ENCODE results near the gene MUC5B.
"Not testable (repeated sequence)": the region's sequence is repeated elsewhere in the genome, so short reads cannot be mapped to it uniquely, and the experiment has no call there.

Gene MUC5B, protein sequence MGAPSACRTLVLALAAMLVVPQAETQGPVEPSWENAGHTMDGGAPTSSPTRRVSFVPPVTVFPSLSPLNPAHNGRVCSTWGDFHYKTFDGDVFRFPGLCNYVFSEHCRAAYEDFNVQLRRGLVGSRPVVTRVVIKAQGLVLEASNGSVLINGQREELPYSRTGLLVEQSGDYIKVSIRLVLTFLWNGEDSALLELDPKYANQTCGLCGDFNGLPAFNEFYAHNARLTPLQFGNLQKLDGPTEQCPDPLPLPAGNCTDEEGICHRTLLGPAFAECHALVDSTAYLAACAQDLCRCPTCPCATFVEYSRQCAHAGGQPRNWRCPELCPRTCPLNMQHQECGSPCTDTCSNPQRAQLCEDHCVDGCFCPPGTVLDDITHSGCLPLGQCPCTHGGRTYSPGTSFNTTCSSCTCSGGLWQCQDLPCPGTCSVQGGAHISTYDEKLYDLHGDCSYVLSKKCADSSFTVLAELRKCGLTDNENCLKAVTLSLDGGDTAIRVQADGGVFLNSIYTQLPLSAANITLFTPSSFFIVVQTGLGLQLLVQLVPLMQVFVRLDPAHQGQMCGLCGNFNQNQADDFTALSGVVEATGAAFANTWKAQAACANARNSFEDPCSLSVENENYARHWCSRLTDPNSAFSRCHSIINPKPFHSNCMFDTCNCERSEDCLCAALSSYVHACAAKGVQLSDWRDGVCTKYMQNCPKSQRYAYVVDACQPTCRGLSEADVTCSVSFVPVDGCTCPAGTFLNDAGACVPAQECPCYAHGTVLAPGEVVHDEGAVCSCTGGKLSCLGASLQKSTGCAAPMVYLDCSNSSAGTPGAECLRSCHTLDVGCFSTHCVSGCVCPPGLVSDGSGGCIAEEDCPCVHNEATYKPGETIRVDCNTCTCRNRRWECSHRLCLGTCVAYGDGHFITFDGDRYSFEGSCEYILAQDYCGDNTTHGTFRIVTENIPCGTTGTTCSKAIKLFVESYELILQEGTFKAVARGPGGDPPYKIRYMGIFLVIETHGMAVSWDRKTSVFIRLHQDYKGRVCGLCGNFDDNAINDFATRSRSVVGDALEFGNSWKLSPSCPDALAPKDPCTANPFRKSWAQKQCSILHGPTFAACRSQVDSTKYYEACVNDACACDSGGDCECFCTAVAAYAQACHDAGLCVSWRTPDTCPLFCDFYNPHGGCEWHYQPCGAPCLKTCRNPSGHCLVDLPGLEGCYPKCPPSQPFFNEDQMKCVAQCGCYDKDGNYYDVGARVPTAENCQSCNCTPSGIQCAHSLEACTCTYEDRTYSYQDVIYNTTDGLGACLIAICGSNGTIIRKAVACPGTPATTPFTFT (N-terminal part only)

DNA sequence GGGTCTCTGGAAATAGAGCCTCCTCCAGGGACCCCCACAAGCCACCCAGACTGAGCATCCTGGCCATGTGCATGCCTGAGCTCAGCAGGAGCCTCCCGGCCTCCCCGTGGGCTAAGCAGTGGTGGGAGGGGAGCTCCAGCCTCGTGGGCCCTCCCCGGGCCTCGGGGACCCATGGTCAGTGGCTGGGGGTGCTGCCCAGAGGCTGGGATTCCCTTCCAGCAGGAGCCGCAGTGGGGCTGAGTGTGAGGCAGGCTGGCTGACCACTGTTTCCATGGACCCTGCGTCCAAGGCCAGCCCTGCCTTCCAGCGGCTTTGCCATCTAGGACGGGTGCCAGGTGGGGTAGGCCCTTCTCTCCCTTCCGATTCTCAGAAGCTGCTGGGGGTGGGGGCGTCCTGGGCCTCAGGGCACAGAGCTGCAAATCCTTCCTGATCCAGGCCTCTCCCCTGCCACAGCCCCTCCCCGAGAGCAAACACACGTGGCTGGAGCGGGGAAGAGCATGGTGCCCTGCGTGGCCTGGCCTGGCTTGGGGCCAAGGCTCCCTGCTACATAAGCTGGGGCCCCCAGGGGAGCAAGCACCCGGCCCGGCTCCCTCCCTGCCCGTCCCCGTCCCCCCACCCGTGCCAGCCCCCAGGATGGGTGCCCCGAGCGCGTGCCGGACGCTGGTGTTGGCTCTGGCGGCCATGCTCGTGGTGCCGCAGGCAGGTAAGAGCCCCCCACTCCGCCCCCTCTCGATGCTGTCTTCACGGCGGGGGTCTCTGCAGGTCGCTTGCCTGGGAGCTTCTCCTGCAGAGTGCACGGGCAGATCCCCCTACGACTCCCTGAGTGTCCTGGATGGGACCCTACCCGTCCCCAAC is at the start of gene MUC5B:
Gene MUC5B (plus strand): TSS at position 576 of the 855 bp plus-strand sequence. CDS start 58 bp downstream, at position 634.
- H3K27ac ChIP-seq, result no peak within 1 kb of the TSS

DNA sequence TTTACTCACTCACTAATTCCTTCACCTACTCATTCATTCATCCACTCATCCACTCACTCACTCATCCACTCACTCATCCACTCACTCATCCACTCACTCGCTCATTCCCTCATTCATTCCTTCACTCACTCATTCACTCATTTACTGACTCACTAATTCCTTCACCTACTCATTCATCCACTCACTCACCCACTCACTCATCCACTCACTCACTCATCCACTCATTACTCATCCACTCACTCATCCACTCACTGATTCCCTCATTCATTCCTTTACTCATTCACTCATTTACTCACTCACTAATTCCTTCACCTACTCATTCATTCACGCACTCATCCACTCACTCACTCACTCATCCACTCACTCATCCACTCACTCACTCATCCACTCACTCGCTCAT is 49.5 kb upstream of the MUC5B start:
- not testable (repeated sequence) for H3K36me3 ChIP-seq, H3K4me2 ChIP-seq, H4K20me1 ChIP-seq, H3K27ac ChIP-seq, H3K4me3 ChIP-seq, H3K27me3 ChIP-seq, H3K9ac ChIP-seq, H3K4me1 ChIP-seq
- H3K9me3 ChIP-seq, result peaks cover 35% of the 10 kb centered on the region

More for the DNA sequence above, at the start of gene MUC5B:
- H3K9ac ChIP-seq, result no peak within 1 kb of the TSS
- no peaks in the 10 kb centered on the region for H4K20me1 ChIP-seq
- H3K4me1 ChIP-seq, result peaks cover 6% of the 10 kb centered on the region; the same call in 1 of the 2 replicates
- H3K9me3 ChIP-seq, result no peaks in the 10 kb centered on the region
- TF ChIP-seq Cebpa-rat (IDR thresholded peaks at IDR 0.05), result no peak
- H3K27me3 ChIP-seq, result peaks cover 37% of the 10 kb centered on the region
- H3K4me2 ChIP-seq, result no peak within 1 kb of the TSS
- H3K36me3 ChIP-seq, result no peaks in the 10 kb centered on the region
- H3K4me3 ChIP-seq, result no peak within 1 kb of the TSS

DNA sequence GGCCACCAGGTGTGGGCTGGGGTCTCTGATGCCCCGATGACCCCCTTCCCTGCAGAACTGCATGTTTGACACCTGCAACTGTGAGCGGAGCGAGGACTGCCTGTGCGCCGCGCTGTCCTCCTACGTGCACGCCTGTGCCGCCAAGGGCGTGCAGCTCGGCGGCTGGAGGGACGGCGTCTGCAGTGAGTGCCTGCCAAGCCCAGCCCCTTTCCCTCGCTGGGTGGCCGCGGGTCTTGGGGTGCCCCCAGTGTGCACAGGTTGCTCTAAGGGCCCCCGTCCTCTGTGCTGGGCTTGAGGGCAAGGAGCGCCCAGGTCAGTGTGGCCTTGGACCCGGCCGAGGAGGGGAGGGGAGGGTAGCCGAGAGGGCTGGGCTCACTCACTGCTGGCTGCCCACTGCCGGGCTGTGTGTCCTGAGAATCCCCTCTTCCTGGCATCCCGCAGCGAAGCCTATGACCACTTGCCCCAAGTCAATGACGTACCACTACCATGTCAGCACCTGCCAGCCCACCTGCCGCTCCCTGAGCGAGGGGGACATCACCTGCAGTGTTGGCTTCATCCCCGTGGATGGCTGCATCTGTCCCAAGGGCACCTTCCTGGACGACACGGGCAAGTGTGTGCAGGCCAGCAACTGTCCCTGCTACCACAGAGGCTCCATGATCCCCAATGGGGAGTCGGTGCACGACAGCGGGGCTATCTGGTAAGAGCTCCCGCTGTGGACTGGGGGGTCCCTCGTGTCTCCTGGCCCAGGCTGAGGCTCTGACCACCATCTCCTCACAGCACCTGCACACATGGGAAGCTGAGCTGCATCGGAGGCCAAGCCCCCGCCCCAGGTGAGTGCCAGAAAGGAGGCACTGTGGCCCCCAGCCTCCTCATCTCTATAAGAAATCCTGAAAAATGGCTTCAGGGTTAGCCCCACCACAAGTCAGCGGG is 48.2 kb upstream of the MUC5B start:
- Histone ChIP-seq H3K9ac (no peak overlapping the region), H3K27ac (no peak overlapping the region), H3K4me3 (no peak overlapping the region), H3K36me3 (no peaks in the 10 kb centered on the region), H3K4me2 (no peak overlapping the region), H3K4me1 (no peaks in the 10 kb centered on the region), H4K20me1 (no peaks in the 10 kb centered on the region), H3K9me3 (peaks cover 35% of the 10 kb centered on the region), H3K27me3 (no peaks in the 10 kb centered on the region)
- no peak for TF ChIP-seq Cebpa-rat (IDR thresholded peaks at IDR 0.05)

DNA sequence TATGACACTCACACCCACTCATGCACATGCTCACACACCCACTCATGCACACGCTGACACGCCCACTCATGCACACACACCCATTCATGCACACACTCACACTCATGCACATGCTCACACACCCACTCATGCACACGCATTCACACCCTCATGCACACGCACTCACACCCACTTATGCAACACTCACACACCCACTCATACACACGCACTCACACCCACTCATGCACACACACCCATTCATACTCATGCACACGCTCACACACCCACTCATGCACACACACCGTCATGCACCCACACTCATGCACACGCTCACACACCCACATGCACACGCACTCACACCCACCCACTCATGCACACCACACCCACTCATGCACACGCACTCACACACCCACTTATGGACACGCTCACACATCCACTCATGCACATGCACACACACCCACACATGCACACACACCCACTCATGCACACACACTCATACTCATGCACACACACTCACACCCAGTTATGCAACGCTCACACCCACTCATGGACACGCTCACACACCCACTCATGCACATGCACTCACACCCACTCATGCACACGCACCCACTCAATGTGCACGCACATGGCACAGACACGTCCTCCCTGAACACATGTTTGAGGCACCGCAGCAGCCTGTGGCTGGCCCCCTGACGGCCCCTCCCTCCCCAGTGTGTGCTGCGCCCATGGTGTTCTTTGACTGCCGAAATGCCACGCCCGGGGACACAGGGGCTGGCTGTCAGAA is 47.2 kb upstream of the MUC5B start:
- TF ChIP-seq Cebpa-rat (IDR thresholded peaks at IDR 0.05), result no peak
- H3K4me1 ChIP-seq, result no peaks in the 10 kb centered on the region
- H4K20me1 ChIP-seq, result no peaks in the 10 kb centered on the region
- H3K27ac ChIP-seq, result no peak overlapping the region
- no peaks in the 10 kb centered on the region for H3K36me3 ChIP-seq
- no peak overlapping the region for H3K4me3 ChIP-seq
- H3K4me2 ChIP-seq, result no peak overlapping the region
- H3K27me3 ChIP-seq, result no peaks in the 10 kb centered on the region
- no peak overlapping the region for H3K9ac ChIP-seq
- H3K9me3 ChIP-seq, result peaks cover 33% of the 10 kb centered on the region

DNA sequence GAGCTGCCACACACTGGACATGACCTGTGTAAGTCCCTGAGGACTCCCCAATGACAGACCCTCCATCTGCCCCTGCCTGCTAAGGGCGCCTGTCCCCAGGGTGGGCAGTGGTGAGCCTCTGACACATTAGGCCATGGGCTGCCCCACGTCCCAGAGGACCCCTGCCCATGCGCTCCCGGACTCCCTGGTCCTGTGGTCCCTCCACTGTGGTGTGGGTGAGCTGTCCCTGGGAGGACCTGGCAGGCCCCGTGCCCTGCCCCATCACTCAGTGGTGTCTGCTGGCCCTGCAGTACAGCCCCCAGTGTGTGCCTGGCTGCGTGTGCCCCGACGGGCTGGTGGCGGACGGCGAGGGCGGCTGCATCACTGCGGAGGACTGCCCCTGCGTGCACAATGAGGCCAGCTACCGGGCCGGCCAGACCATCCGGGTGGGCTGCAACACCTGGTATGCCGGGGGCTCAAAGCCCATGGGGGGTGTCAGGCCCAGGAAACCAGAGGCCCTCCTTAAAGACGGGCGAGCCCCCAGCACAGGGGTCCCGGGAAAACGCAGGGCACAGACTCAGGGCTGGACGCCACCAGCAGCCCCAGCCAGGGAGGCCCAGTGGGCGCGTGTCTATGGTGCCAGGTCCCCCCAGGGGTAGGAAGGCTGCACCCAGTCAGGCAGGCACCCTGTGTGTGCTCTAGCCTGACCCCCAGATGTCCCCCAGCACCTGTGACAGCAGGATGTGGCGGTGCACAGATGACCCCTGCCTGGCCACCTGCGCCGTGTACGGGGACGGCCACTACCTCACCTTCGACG is 46.4 kb upstream of the MUC5B start:
- no peaks in the 10 kb centered on the region for H4K20me1 ChIP-seq
- no peak overlapping the region for H3K4me3 ChIP-seq
- no peaks in the 10 kb centered on the region for H3K4me1 ChIP-seq
- H3K27me3 ChIP-seq, result no peaks in the 10 kb centered on the region
- no peak overlapping the region for H3K27ac ChIP-seq
- H3K4me2 ChIP-seq, result no peak overlapping the region
- no peak for TF ChIP-seq Cebpa-rat (IDR thresholded peaks at IDR 0.05)
- H3K9me3 ChIP-seq, result peaks cover 26% of the 10 kb centered on the region
- no peak overlapping the region for H3K9ac ChIP-seq
- no peaks in the 10 kb centered on the region for H3K36me3 ChIP-seq

DNA sequence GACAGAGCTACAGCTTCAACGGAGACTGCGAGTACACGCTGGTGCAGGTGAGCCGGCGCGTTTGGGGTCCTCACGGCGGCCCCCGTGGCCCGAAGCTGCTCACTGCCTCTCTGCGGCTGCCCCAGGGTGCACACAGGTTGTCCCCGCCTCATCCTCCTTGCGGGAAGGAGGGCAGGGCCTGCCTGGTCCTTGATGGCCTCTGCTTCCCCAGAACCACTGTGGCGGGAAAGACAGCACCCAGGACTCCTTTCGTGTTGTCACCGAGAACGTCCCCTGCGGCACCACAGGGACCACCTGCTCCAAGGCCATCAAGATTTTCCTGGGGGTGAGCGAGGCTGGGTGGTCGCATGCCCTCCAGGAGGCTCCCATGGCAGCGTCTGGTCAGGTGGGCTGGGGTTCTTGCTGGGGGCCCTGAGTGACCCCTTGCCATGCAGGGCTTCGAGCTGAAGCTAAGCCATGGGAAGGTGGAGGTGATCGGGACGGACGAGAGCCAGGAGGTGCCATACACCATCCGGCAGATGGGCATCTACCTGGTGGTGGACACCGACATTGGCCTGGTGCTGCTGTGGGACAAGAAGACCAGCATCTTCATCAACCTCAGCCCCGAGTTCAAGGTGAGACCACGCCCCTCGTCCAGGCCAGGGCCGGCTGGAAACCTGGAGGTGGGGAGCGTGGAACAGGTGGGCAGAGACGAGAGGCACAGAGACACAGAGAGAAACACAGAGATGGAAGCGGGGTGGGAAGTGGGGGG is 45.7 kb upstream of the MUC5B start:
- no peak overlapping the region for H3K4me2 ChIP-seq
- H3K9ac ChIP-seq, result no peak overlapping the region
- no peaks in the 10 kb centered on the region for H3K36me3 ChIP-seq
- no peaks in the 10 kb centered on the region for H4K20me1 ChIP-seq
- H3K9me3 ChIP-seq, result peaks cover 21% of the 10 kb centered on the region
- no peak overlapping the region for H3K4me3 ChIP-seq
- no peak overlapping the region for H3K27ac ChIP-seq
- H3K27me3 ChIP-seq, result no peaks in the 10 kb centered on the region
- H3K4me1 ChIP-seq, result no peaks in the 10 kb centered on the region
- no peak for TF ChIP-seq Cebpa-rat (IDR thresholded peaks at IDR 0.05)

DNA sequence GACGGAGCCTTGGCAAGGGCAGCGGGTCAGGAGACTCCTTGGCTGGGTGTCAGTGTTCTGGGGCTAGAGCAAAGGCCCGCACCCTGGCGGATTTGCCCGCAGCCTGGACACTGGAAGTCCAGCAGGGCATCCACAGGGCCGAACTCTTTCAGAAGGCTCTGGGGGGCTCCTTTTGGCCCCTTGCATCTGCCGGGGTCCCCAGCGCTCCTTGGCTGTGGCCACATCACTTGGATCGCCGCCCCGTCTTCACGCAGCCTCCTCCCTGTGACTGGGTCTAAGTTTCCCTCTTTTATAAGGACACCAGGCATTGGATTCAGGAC is 45.1 kb upstream of the MUC5B start:
- H3K4me2 ChIP-seq, result no peak overlapping the region
- no peak overlapping the region for H3K4me3 ChIP-seq
- H3K9me3 ChIP-seq, result peaks cover 21% of the 10 kb centered on the region
- no peaks in the 10 kb centered on the region for H3K27me3 ChIP-seq
- no peaks in the 10 kb centered on the region for H3K4me1 ChIP-seq
- H4K20me1 ChIP-seq, result no peaks in the 10 kb centered on the region
- TF ChIP-seq Cebpa-rat (IDR thresholded peaks at IDR 0.05), result no peak
- H3K27ac ChIP-seq, result no peak overlapping the region
- H3K9ac ChIP-seq, result no peak overlapping the region
- H3K36me3 ChIP-seq, result no peaks in the 10 kb centered on the region
